ENCODE data around the gene SSC5D. TPM values are rescaled to one million over a fixed set of nuclear protein-coding genes. Genes with fewer than 3 reads are reported as not detected.

SSC5D gene
- total RNA-seq, 1 donor: 0.27 TPM

GRCh38 chr19:55472463-55472862, 15.8 kb upstream of the SSC5D start:
- DNase-seq (ENCODE audit: low read depth in 2 of 3, low spot score in 2 of 3): no peak

- DNase-seq (ENCODE audit: low read depth in 2 of 3, low spot score in 2 of 3): no peak
Measured at GRCh38 chr19:55473225-55474012, 14.8 kb upstream of the SSC5D start.

GRCh38 chr19:55474269-55475265, 13.7 kb upstream of the SSC5D start:
- DNase-seq (ENCODE audit: low read depth in 2 of 3, low spot score in 2 of 3): no peak

GRCh38 chr19:55476100-55476775, 12.0 kb upstream of the SSC5D start, which contains the start of gene ZNF628:
Gene ZNF628 (plus strand): TSS chr19:55476617. CDS start chr19:55479911, 3,294 bp downstream.
- peak; percentile 96 to 98 (median 98) for DNase-seq (ENCODE audit: low read depth in 2 of 3, low spot score in 2 of 3)

- DNase-seq (ENCODE audit: low read depth in 2 of 3, low spot score in 2 of 3): no peak
Measured at GRCh38 chr19:55477905-55478304, 10.3 kb upstream of the SSC5D start.

GRCh38 chr19:55478364-55478763, 9.9 kb upstream of the SSC5D start:
- no peak for DNase-seq (ENCODE audit: low read depth in 2 of 3, low spot score in 2 of 3)

GRCh38 chr19:55479045-55479444, 9.2 kb upstream of the SSC5D start:
- no peak for DNase-seq (ENCODE audit: low read depth in 2 of 3, low spot score in 2 of 3)

GRCh38 chr19:55479451-55480230, 8.6 kb upstream of the SSC5D start:
- DNase-seq (ENCODE audit: low read depth in 2 of 3, low spot score in 2 of 3): no peak

GRCh38 chr19:55481148-55481793, 7.0 kb upstream of the SSC5D start:
- no peak for DNase-seq (ENCODE audit: low read depth in 2 of 3, low spot score in 2 of 3)

GRCh38 chr19:55481794-55482155, 6.5 kb upstream of the SSC5D start:
- DNase-seq (ENCODE audit: low read depth in 2 of 3, low spot score in 2 of 3): no peak

GRCh38 chr19:55482156-55482961, 5.9 kb upstream of the SSC5D start:
- DNase-seq (ENCODE audit: low read depth in 2 of 3, low spot score in 2 of 3): no peak

GRCh38 chr19:55482967-55483705, 5.1 kb upstream of the SSC5D start:
- DNase-seq (ENCODE audit: low read depth in 2 of 3, low spot score in 2 of 3): no peak

GRCh38 chr19:55483706-55484592, 4.3 kb upstream of the SSC5D start:
- no peak for DNase-seq (ENCODE audit: low read depth in 2 of 3, low spot score in 2 of 3)

- peak; percentile 54 to 70 (median 67) for DNase-seq (ENCODE audit: low read depth in 2 of 3, low spot score in 2 of 3)
Measured at GRCh38 chr19:55484593-55485438, 3.4 kb upstream of the SSC5D start, which contains the start of gene NAT14. Gene NAT14 (plus strand): TSS chr19:55485188. CDS start chr19:55485709, 521 bp downstream.

- DNase-seq (ENCODE audit: low read depth in 2 of 3, low spot score in 2 of 3): peak in 2 of 3 donors; percentile 27 to 28
Measured at GRCh38 chr19:55485439-55486011, 2.7 kb upstream of the SSC5D start.

All from hematopoietic multipotent progenitor cell (in vitro differentiated cells).